Panc1 (cell line): ENCODE data around the gene RPL5. TPM values are rescaled to one million over a fixed set of nuclear protein-coding genes. Genes with fewer than 3 reads are reported as not detected.

Experiments used
- ATAC-seq: fragments of 200-7000 bp; cut with Tn5 transposase; 2 replicates; pipeline ENCODE4 v1.9.1; 2020; ENCODE audit warnings: mild to moderate bottlenecking, moderate library complexity
- BruUV-seq: library from RNA; stranded (reverse); fragments of 400-500 nt; replicated peaks from 2 replicates; lab custom pipeline; 2021; lab: Mats Ljungman, UMichigan
- CTCF ChIA-PET: fragments of 300-600 bp; sonication (Branson Sonifier 250); formaldehyde crosslinking; loops from one replicate; lab custom pipeline; 2022; ENCODE audit warnings: antibody characterized with exemption; lab: Charles Lee
- POLR2A ChIA-PET: fragments of 300-600 bp; sonication (Branson Sonifier 250); formaldehyde crosslinking; loops from one replicate; lab custom pipeline; 2022; ENCODE audit warnings: antibody characterized with exemption; lab: Charles Lee
- DNase-seq: peaks from one replicate; pipeline ENCODE4 v3.0.0-alpha.2; 2010; ENCODE audit warnings: low read depth, low spot score
- H3K27ac ChIP-seq: 2 replicates; pipeline ENCODE4 v1.5.1; 2011; ENCODE audit warnings: mild to moderate bottlenecking, low read length, inconsistent platforms
- H3K27me3 ChIP-seq: fragments of 200-500 bp; sonication (Bioruptor generic); 2 replicates; pipeline ENCODE4 v1.6.0; 2014; ENCODE audit warnings: low read length, inconsistent platforms; ENCODE audit not compliant: control insufficient read depth, insufficient read depth
- H3K36me3 ChIP-seq: fragments of 200-500 bp; sonication (Bioruptor generic); 2 replicates; pipeline ENCODE4 v1.5.1; 2014; ENCODE audit warnings: inconsistent platforms, mild to moderate bottlenecking, low read length, moderate library complexity; ENCODE audit not compliant: control insufficient read depth, insufficient read depth
- H3K4me1 ChIP-seq: 2 replicates; pipeline ENCODE4 v1.5.1; 2011; ENCODE audit warnings: inconsistent platforms, mild to moderate bottlenecking, low read length, moderate library complexity; ENCODE audit not compliant: control insufficient read depth, insufficient read depth
- H3K4me3 ChIP-seq, 2 experiments: 2 replicates each; pipeline ENCODE4 v1.5.1; 2011 to 2012; ENCODE audit warnings: low read depth in 2 of 2, low read length in 2 of 2, mild to moderate bottlenecking in 2 of 2, inconsistent platforms in 1 of 2, moderate library complexity in 1 of 2
- H3K9me3 ChIP-seq: fragments of 200-500 bp; sonication (Bioruptor generic); 2 replicates; pipeline ENCODE4 v1.5.1; 2014; ENCODE audit warnings: low read depth, mild to moderate bottlenecking, inconsistent platforms, low read length, moderate library complexity; ENCODE audit not compliant: control insufficient read depth, insufficient read depth
- POLR2AphosphoS5 ChIP-seq: IDR thresholded peaks from 2 replicates; pipeline ENCODE4 v1.6.1; 2012; ENCODE audit warnings: mild to moderate bottlenecking, low read depth, low read length, moderate library complexity
- SIN3A ChIP-seq: IDR thresholded peaks from 2 replicates; pipeline ENCODE4 v1.6.1; 2012; ENCODE audit warnings: low read depth, mild to moderate bottlenecking, low read length, moderate library complexity, borderline replicate concordance; ENCODE audit not compliant: insufficient read depth
- TCF7L2 ChIP-seq: IDR thresholded peaks from 2 replicates; pipeline ENCODE4 v1.6.1; 2011; ENCODE audit warnings: mild to moderate bottlenecking, low read depth, low read length, inconsistent platforms
- in situ Hi-C: cut with HindIII; loops from 2 replicates; pipeline ENCODE4 v1.10.0; 2016; ENCODE audit warnings: low sequenced_read_pairs, low pct_unique_long_range_greater_than_20kb
- intact Hi-C: fragments of 100-400 bp; cut with micrococcal nuclease; formaldehyde crosslinking; loops from one replicate; pipeline ENCODE4 v1.10.0; 2022; ENCODE audit not compliant: unreplicated experiment
- total RNA-seq: library from RNA; stranded (reverse); gene quantifications from one replicate; pipeline ENCODE4 v1.2.1, GENCODE V29; 2021; ENCODE audit not compliant: unreplicated experiment
- TF ChIP-seq, protein P1 (sequence below): fragments of 450-650 bp; IDR thresholded peaks from 2 replicates; pipeline ENCODE4 v1.5.1; 2017; ENCODE audit warnings: mild to moderate bottlenecking
- TF ChIP-seq, protein P2 (sequence below), 2 experiments: IDR thresholded peaks; 2 replicates each; pipeline ENCODE4 v1.6.1; 2011 to 2012; ENCODE audit warnings: low read depth in 2 of 2, control low read depth in 1 of 2, low read length in 1 of 2, mild to moderate bottlenecking in 1 of 2, moderate library complexity in 1 of 2; ENCODE audit not compliant: insufficient read depth in 1 of 2

RPL5 gene
- total RNA-seq, 1 experiment from 2014 or later: 446 TPM

DNA sequence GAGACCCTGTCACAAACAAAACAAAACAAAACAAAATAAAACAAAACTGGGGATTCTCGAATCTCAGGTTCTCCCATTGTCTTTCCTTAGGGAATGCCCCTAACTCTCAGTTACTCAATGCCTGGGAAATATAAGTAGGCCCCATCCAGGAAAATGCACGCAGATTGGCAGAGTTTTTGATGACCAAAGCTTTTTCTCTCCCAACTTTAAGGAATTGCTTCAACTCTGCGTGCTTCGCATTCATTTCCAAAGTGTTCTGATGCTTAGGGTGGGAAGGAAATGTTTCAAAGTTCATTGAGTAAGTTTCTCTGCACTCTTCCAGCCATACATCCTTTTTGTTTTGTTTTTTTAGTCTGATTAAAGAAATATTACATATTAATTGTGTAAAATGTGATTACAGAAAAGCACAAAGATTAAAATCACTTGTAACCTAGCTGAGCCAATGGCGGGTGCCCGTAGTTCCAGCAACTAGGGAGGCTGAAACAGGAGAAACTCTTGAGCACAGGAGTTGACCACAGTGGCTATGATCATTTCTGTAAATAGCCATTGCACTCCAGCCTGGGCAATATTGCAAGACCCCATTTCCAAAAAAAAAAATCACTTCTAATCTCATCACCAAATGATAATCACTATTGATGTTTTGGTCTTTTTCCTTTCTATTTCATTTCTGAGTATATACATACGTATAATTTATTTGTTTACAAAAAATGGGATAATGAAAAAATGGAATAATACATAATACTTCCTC is 28.5 kb upstream of the RPL5 start:
- in situ Hi-C loops: no loop called here

DNA sequence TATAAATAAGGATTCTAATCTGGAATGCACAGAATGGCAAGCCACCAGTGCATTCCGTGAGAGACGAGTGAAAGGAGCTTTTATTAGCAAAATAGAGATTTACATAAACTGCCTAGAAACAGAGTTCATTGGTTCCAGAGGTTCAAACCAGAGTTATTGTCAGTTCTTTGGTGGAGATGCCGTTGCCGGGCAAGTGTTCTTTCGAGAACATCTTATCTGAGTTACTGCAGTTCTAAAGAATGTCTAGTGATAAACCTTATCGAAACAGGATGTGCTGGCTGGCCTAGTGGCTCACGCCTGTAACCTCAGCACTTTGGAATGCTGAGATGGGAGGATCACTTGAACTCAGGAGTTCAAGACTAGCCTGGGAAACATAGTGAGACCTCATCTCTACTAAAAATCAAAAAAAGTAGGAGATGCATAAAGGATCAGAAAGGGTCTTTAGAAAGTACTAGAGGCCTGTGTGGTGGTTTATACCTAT is 27.1 kb upstream of the RPL5 start:
- no peak for DNase-seq
- H3K4me1 ChIP-seq: no peaks in the 10 kb centered on the region
- in situ Hi-C loops (no loop called here), intact Hi-C loops (no loop called here)
- H3K36me3 ChIP-seq: no peaks in the 10 kb centered on the region
- ChIA-PET POLR2A (no interaction called here), CTCF (no interaction called here)
- no peak for ATAC-seq
- no TSS peak for BruUV-seq
- no peak overlapping the region for H3K4me3 ChIP-seq
- no peaks in the 10 kb centered on the region for H3K27me3 ChIP-seq
- TF ChIP-seq, protein P1, sequence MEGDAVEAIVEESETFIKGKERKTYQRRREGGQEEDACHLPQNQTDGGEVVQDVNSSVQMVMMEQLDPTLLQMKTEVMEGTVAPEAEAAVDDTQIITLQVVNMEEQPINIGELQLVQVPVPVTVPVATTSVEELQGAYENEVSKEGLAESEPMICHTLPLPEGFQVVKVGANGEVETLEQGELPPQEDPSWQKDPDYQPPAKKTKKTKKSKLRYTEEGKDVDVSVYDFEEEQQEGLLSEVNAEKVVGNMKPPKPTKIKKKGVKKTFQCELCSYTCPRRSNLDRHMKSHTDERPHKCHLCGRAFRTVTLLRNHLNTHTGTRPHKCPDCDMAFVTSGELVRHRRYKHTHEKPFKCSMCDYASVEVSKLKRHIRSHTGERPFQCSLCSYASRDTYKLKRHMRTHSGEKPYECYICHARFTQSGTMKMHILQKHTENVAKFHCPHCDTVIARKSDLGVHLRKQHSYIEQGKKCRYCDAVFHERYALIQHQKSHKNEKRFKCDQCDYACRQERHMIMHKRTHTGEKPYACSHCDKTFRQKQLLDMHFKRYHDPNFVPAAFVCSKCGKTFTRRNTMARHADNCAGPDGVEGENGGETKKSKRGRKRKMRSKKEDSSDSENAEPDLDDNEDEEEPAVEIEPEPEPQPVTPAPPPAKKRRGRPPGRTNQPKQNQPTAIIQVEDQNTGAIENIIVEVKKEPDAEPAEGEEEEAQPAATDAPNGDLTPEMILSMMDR: no peak
- TF ChIP-seq, protein P2, sequence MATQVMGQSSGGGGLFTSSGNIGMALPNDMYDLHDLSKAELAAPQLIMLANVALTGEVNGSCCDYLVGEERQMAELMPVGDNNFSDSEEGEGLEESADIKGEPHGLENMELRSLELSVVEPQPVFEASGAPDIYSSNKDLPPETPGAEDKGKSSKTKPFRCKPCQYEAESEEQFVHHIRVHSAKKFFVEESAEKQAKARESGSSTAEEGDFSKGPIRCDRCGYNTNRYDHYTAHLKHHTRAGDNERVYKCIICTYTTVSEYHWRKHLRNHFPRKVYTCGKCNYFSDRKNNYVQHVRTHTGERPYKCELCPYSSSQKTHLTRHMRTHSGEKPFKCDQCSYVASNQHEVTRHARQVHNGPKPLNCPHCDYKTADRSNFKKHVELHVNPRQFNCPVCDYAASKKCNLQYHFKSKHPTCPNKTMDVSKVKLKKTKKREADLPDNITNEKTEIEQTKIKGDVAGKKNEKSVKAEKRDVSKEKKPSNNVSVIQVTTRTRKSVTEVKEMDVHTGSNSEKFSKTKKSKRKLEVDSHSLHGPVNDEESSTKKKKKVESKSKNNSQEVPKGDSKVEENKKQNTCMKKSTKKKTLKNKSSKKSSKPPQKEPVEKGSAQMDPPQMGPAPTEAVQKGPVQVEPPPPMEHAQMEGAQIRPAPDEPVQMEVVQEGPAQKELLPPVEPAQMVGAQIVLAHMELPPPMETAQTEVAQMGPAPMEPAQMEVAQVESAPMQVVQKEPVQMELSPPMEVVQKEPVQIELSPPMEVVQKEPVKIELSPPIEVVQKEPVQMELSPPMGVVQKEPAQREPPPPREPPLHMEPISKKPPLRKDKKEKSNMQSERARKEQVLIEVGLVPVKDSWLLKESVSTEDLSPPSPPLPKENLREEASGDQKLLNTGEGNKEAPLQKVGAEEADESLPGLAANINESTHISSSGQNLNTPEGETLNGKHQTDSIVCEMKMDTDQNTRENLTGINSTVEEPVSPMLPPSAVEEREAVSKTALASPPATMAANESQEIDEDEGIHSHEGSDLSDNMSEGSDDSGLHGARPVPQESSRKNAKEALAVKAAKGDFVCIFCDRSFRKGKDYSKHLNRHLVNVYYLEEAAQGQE (IDR thresholded peaks at IDR 0.05; ENCODE audit: insufficient read depth in 1 of 2, low read depth in 2 of 2, low read length in 1 of 2): no peak
- TF ChIP-seq TCF7L2 (no peak), POLR2AphosphoS5 (no peak), SIN3A (no peak)
- H3K9me3 ChIP-seq: no peaks in the 10 kb centered on the region
- no peak overlapping the region for H3K27ac ChIP-seq

More for the DNA sequence above, 28.5 kb upstream of the RPL5 start:
- Histone ChIP-seq H3K9me3 (no peaks in the 10 kb centered on the region), H3K4me3 (no peak overlapping the region), H3K36me3 (no peaks in the 10 kb centered on the region), H3K4me1 (no peaks in the 10 kb centered on the region), H3K27me3 (no peaks in the 10 kb centered on the region), H3K27ac (no peak overlapping the region)
- intact Hi-C loops: no loop called here
- TF ChIP-seq POLR2AphosphoS5 (no peak), SIN3A (no peak)
- TF ChIP-seq, protein P1: no peak
- ATAC-seq (no peak), DNase-seq (no peak)
- no TSS peak for BruUV-seq
- ChIA-PET POLR2A (no interaction called here), CTCF (interaction anchor here (0.6 kb wide), 1 partner anchor 1210 kb away, joined by 3 read pairs; no protein-coding TSS in a partner anchor)
